HEK293 (cell line): ENCODE data around the gene UBE2C.

ENCODE experiments used
- IKZF3 ChIP-seq: fragments of 450-650 bp; IDR thresholded peaks from 2 replicates; pipeline ENCODE4 v1.5.0; 2018; ENCODE audit warnings: missing biosample characterization, mild to moderate bottlenecking, missing genetic modification characterization, moderate library complexity
- PRDM1 ChIP-seq: fragments of 450-650 bp; formaldehyde crosslinking; IDR thresholded peaks from 2 replicates; pipeline ENCODE4; 2016; ENCODE audit warnings: missing biosample characterization, missing genetic modification characterization
- SCRT2 ChIP-seq: fragments of 450-650 bp; formaldehyde crosslinking; IDR thresholded peaks from 2 replicates; pipeline ENCODE4 v1.5.1; 2016; ENCODE audit warnings: missing biosample characterization, missing genetic modification characterization
- SETDB1 ChIP-seq: IDR thresholded peaks from one replicate; pipeline ENCODE4 v1.6.1; 2017; ENCODE audit warnings: mild to moderate bottlenecking, low read length, moderate library complexity, mixed read lengths; ENCODE audit not compliant: insufficient read length
- TRIM28 ChIP-seq: IDR thresholded peaks from 2 replicates; pipeline ENCODE4 v1.6.1; 2011; ENCODE audit warnings: low read length, control low read depth, borderline replicate concordance
- ZBTB8A ChIP-seq: fragments of 450-650 bp; formaldehyde crosslinking; IDR thresholded peaks from 2 replicates; pipeline ENCODE4 v1.5.1; 2016; ENCODE audit warnings: missing biosample characterization, missing genetic modification characterization
- ZFHX2 ChIP-seq: fragments of 450-650 bp; formaldehyde crosslinking; conservative IDR thresholded peaks from 2 replicates; pipeline ENCODE4 v1.5.1; 2016; ENCODE audit warnings: missing biosample characterization, missing genetic modification characterization
- ZFP41 ChIP-seq: fragments of 450-650 bp; formaldehyde crosslinking; IDR thresholded peaks from 2 replicates; pipeline ENCODE4 v1.5.1; 2016; ENCODE audit warnings: missing biosample characterization, missing genetic modification characterization, borderline replicate concordance
- ZNF132 ChIP-seq: fragments of 450-650 bp; formaldehyde crosslinking; IDR thresholded peaks from 2 replicates; pipeline ENCODE4 v1.5.1; 2017; ENCODE audit warnings: missing biosample characterization, missing genetic modification characterization, borderline replicate concordance
- ZNF146 ChIP-seq: fragments of 450-650 bp; formaldehyde crosslinking; IDR thresholded peaks from 2 replicates; pipeline ENCODE4 v1.5.1; 2016; ENCODE audit warnings: missing biosample characterization, missing genetic modification characterization
- ZNF184 ChIP-seq: fragments of 450-650 bp; IDR thresholded peaks from 2 replicates; pipeline ENCODE4 v1.5.1; 2018; ENCODE audit warnings: missing biosample characterization, mild to moderate bottlenecking, missing genetic modification characterization
- ZNF211 ChIP-seq: fragments of 450-650 bp; formaldehyde crosslinking; IDR thresholded peaks from 2 replicates; pipeline ENCODE4 v1.5.1; 2016; ENCODE audit warnings: low read depth, missing biosample characterization, missing genetic modification characterization
- ZNF223 ChIP-seq: fragments of 450-650 bp; formaldehyde crosslinking; IDR thresholded peaks from 2 replicates; pipeline ENCODE4 v1.5.1; 2016; ENCODE audit warnings: missing biosample characterization, missing genetic modification characterization
- ZNF239 ChIP-seq: fragments of 450-650 bp; formaldehyde crosslinking; IDR thresholded peaks from 2 replicates; pipeline ENCODE4 v1.5.1; 2016; ENCODE audit warnings: missing biosample characterization, missing genetic modification characterization
- ZNF350 ChIP-seq: fragments of 450-650 bp; formaldehyde crosslinking; IDR thresholded peaks from 2 replicates; pipeline ENCODE4 v1.5.0; 2017; ENCODE audit warnings: missing biosample characterization, mild to moderate bottlenecking, missing genetic modification characterization
- ZNF391 ChIP-seq: fragments of 450-650 bp; formaldehyde crosslinking; IDR thresholded peaks from 2 replicates; pipeline ENCODE4 v1.5.1; 2016; ENCODE audit warnings: low read depth, missing biosample characterization, missing genetic modification characterization, borderline replicate concordance
- ZNF544 ChIP-seq: fragments of 450-650 bp; formaldehyde crosslinking; IDR thresholded peaks from 2 replicates; pipeline ENCODE4 v1.5.0; 2017; ENCODE audit warnings: missing biosample characterization, missing genetic modification characterization
- ZNF610 ChIP-seq: fragments of 450-650 bp; formaldehyde crosslinking; IDR thresholded peaks from 2 replicates; pipeline ENCODE4 v1.5.1; 2016; ENCODE audit warnings: missing biosample characterization, missing genetic modification characterization, borderline replicate concordance
- ZNF654 ChIP-seq: fragments of 450-650 bp; formaldehyde crosslinking; IDR thresholded peaks from 2 replicates; pipeline ENCODE4 v1.5.1; 2016; ENCODE audit warnings: low read depth, missing biosample characterization, missing genetic modification characterization
- ZNF660 ChIP-seq: fragments of 450-650 bp; IDR thresholded peaks from 2 replicates; pipeline ENCODE4 v1.5.1; 2018; ENCODE audit warnings: missing biosample characterization, mild to moderate bottlenecking, missing genetic modification characterization
- ZNF777 ChIP-seq: fragments of 450-650 bp; formaldehyde crosslinking; IDR thresholded peaks from 2 replicates; pipeline ENCODE4 v1.5.1; 2017; ENCODE audit warnings: missing biosample characterization, missing genetic modification characterization, borderline replicate concordance
- ZNF843 ChIP-seq: fragments of 450-650 bp; formaldehyde crosslinking; IDR thresholded peaks from 2 replicates; pipeline ENCODE4 v1.5.1; 2016; ENCODE audit warnings: missing biosample characterization, missing genetic modification characterization
- TF ChIP-seq, protein P1 (sequence below): fragments of 450-650 bp; formaldehyde crosslinking; conservative IDR thresholded peaks from 2 replicates; pipeline ENCODE4 v1.5.1; 2016; ENCODE audit warnings: low read depth, missing biosample characterization, missing genetic modification characterization
- TF ChIP-seq, protein P2 (sequence below): fragments of 450-650 bp; formaldehyde crosslinking; IDR thresholded peaks from 2 replicates; pipeline ENCODE4 v1.5.1; 2016; ENCODE audit warnings: missing biosample characterization, missing genetic modification characterization
- TF ChIP-seq, protein P3 (sequence below): fragments of 450-650 bp; formaldehyde crosslinking; IDR thresholded peaks from 2 replicates; pipeline ENCODE4 v1.5.1; 2016; ENCODE audit warnings: missing biosample characterization, missing genetic modification characterization
- TF ChIP-seq, protein P4 (sequence below): fragments of 450-650 bp; formaldehyde crosslinking; IDR thresholded peaks from 2 replicates; pipeline ENCODE4 v1.5.1; 2016; ENCODE audit warnings: missing biosample characterization, missing genetic modification characterization, low read depth
- TF ChIP-seq, protein P5 (sequence below): fragments of 450-650 bp; formaldehyde crosslinking; IDR thresholded peaks from 2 replicates; pipeline ENCODE4 v1.5.1; 2017; ENCODE audit warnings: missing biosample characterization, missing genetic modification characterization

UBE2C gene

GRCh38 chr20:45771182-45771759 is 41.2 kb upstream of the UBE2C start (continued):
- TF ChIP-seq, protein P1, sequence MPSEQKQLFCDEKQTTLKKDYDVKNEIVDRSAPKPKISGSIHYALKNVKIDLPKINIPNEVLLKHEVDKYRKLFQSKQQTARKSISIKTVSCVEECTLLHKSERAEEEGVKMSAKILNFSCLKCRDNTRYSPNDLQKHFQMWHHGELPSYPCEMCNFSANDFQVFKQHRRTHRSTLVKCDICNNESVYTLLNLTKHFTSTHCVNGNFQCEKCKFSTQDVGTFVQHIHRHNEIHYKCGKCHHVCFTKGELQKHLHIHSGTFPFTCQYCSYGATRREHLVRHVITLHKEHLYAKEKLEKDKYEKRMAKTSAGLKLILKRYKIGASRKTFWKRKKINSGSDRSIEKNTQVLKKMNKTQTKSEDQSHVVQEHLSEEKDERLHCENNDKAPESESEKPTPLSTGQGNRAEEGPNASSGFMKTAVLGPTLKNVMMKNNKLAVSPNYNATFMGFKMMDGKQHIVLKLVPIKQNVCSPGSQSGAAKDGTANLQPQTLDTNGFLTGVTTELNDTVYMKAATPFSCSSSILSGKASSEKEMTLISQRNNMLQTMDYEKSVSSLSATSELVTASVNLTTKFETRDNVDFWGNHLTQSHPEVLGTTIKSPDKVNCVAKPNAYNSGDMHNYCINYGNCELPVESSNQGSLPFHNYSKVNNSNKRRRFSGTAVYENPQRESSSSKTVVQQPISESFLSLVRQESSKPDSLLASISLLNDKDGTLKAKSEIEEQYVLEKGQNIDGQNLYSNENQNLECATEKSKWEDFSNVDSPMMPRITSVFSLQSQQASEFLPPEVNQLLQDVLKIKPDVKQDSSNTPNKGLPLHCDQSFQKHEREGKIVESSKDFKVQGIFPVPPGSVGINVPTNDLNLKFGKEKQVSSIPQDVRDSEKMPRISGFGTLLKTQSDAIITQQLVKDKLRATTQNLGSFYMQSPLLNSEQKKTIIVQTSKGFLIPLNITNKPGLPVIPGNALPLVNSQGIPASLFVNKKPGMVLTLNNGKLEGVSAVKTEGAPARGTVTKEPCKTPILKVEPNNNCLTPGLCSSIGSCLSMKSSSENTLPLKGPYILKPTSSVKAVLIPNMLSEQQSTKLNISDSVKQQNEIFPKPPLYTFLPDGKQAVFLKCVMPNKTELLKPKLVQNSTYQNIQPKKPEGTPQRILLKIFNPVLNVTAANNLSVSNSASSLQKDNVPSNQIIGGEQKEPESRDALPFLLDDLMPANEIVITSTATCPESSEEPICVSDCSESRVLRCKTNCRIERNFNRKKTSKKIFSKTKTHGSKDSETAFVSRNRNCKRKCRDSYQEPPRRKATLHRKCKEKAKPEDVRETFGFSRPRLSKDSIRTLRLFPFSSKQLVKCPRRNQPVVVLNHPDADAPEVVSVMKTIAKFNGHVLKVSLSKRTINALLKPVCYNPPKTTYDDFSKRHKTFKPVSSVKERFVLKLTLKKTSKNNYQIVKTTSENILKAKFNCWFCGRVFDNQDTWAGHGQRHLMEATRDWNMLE (tag by site-specific recombination), result no peak
- TF ChIP-seq, protein P2, sequence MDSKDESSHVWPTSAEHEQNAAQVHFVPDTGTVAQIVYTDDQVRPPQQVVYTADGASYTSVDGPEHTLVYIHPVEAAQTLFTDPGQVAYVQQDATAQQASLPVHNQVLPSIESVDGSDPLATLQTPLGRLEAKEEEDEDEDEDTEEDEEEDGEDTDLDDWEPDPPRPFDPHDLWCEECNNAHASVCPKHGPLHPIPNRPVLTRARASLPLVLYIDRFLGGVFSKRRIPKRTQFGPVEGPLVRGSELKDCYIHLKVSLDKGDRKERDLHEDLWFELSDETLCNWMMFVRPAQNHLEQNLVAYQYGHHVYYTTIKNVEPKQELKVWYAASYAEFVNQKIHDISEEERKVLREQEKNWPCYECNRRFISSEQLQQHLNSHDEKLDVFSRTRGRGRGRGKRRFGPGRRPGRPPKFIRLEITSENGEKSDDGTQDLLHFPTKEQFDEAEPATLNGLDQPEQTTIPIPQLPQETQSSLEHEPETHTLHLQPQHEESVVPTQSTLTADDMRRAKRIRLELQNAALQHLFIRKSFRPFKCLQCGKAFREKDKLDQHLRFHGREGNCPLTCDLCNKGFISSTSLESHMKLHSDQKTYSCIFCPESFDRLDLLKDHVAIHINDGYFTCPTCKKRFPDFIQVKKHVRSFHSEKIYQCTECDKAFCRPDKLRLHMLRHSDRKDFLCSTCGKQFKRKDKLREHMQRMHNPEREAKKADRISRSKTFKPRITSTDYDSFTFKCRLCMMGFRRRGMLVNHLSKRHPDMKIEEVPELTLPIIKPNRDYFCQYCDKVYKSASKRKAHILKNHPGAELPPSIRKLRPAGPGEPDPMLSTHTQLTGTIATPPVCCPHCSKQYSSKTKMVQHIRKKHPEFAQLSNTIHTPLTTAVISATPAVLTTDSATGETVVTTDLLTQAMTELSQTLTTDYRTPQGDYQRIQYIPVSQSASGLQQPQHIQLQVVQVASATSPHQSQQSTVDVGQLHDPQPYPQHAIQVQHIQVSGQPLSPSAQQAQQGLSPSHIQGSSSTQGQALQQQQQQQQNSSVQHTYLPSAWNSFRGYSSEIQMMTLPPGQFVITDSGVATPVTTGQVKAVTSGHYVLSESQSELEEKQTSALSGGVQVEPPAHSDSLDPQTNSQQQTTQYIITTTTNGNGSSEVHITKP, result no peak
- no peak for TF ChIP-seq ZNF211 (tag by site-specific recombination)
- TF ChIP-seq ZNF843 (tag by site-specific recombination), result no peak
- no peak for TF ChIP-seq SETDB1
- TF ChIP-seq SCRT2 (tag by site-specific recombination), result no peak
- no peak for TF ChIP-seq TRIM28
- TF ChIP-seq ZNF146 (tag by site-specific recombination), result no peak
- TF ChIP-seq, protein P3, sequence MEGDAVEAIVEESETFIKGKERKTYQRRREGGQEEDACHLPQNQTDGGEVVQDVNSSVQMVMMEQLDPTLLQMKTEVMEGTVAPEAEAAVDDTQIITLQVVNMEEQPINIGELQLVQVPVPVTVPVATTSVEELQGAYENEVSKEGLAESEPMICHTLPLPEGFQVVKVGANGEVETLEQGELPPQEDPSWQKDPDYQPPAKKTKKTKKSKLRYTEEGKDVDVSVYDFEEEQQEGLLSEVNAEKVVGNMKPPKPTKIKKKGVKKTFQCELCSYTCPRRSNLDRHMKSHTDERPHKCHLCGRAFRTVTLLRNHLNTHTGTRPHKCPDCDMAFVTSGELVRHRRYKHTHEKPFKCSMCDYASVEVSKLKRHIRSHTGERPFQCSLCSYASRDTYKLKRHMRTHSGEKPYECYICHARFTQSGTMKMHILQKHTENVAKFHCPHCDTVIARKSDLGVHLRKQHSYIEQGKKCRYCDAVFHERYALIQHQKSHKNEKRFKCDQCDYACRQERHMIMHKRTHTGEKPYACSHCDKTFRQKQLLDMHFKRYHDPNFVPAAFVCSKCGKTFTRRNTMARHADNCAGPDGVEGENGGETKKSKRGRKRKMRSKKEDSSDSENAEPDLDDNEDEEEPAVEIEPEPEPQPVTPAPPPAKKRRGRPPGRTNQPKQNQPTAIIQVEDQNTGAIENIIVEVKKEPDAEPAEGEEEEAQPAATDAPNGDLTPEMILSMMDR (tag by site-specific recombination), result peak; percentile 82
- no peak for TF ChIP-seq ZNF544 (tag by site-specific recombination)
- peak; percentile 96 for TF ChIP-seq ZNF654 (tag by site-specific recombination)
- no peak for TF ChIP-seq ZNF223
- TF ChIP-seq, protein P4, sequence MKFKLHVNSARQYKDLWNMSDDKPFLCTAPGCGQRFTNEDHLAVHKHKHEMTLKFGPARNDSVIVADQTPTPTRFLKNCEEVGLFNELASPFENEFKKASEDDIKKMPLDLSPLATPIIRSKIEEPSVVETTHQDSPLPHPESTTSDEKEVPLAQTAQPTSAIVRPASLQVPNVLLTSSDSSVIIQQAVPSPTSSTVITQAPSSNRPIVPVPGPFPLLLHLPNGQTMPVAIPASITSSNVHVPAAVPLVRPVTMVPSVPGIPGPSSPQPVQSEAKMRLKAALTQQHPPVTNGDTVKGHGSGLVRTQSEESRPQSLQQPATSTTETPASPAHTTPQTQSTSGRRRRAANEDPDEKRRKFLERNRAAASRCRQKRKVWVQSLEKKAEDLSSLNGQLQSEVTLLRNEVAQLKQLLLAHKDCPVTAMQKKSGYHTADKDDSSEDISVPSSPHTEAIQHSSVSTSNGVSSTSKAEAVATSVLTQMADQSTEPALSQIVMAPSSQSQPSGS (tag by site-specific recombination), result no peak
- no peak for TF ChIP-seq ZNF132
- no peak for TF ChIP-seq ZNF391
- TF ChIP-seq ZNF350 (tag by site-specific recombination), result no peak
- no peak for TF ChIP-seq ZFP41 (tag by site-specific recombination)
- 0 out of 2 replicates have a peak, but pooled peaks have one; percentile 13 for TF ChIP-seq IKZF3
- TF ChIP-seq ZNF777 (tag by site-specific recombination), result no peak
- no peak for TF ChIP-seq ZBTB8A (tag by site-specific recombination)
- no peak for TF ChIP-seq ZNF660 (tag by site-specific recombination)
- peak; percentile 50 for TF ChIP-seq ZFHX2 (tag by site-specific recombination)
- TF ChIP-seq, protein P5, sequence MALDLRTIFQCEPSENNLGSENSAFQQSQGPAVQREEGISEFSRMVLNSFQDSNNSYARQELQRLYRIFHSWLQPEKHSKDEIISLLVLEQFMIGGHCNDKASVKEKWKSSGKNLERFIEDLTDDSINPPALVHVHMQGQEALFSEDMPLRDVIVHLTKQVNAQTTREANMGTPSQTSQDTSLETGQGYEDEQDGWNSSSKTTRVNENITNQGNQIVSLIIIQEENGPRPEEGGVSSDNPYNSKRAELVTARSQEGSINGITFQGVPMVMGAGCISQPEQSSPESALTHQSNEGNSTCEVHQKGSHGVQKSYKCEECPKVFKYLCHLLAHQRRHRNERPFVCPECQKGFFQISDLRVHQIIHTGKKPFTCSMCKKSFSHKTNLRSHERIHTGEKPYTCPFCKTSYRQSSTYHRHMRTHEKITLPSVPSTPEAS (tag by site-specific recombination), result no peak
- TF ChIP-seq PRDM1 (tag by site-specific recombination), result peak; percentile 44; the same call in 1 of the 2 replicates
- no peak for TF ChIP-seq ZNF184 (tag by site-specific recombination)
- no peak for TF ChIP-seq ZNF239
- no peak for TF ChIP-seq ZNF610
